Measurements from ENCODE around the gene NRAS. TPM values are rescaled to one million over a fixed set of nuclear protein-coding genes. Genes with fewer than 3 reads are reported as not detected.
"Not testable (repeated sequence)": the region's sequence is repeated elsewhere in the genome, so short reads cannot be mapped to it uniquely, and the experiment has no call there.

Gene NRAS
- total RNA-seq, 2 experiments from 2014 or later = 28.9 to 30.4 TPM

- Histone ChIP-seq H3K27ac (ENCODE audit: low read depth in 1 of 2, low read length in 2 of 2) (peak overlapping the region; percentile 99 to 100), H3K4me1 (ENCODE audit: insufficient read depth, low read length) (peaks cover 34% of the 10 kb centered on the region), H3K36me3 (ENCODE audit: insufficient read depth, low read length) (no peaks in the 10 kb centered on the region), H3K4me3 (ENCODE audit: low read length) (peak overlapping the region; percentile 84), H3K27me3 (ENCODE audit: control insufficient read depth in 1 of 2, insufficient read depth in 2 of 2, low read length in 2 of 2) (no peaks in the 10 kb centered on the region), H3K9me3 (ENCODE audit: control insufficient read depth in 1 of 2, insufficient read depth in 1 of 2, low read length in 2 of 2) (no peaks in the 10 kb centered on the region)
- ATAC-seq (ENCODE audit: poor library complexity) (no peak), DNase-seq (peak in 2 of 14 experiments; percentile 17 to 55)
- TF ChIP-seq CTCF (IDR thresholded peaks at IDR 0.05) = no peak
- peak overlapping the region; percentile 99 for H3K4me3 Mint-ChIP-seq
- H3K9me3 Mint-ChIP-seq = peaks cover 2% of the 10 kb centered on the region
- peak overlapping the region; percentile 98 for H3K27ac Mint-ChIP-seq
- H3K4me1 Mint-ChIP-seq (ENCODE audit: low read depth) = peaks cover 72% of the 10 kb centered on the region
- H3K27me3 Mint-ChIP-seq = no peaks in the 10 kb centered on the region
- intact Hi-C loops (cut with DNase I, micrococcal nuclease) = loop anchor here in 1 of 2 experiments (2.0 to 10.0 kb wide), 4 partner anchors 39 to 941 kb away; partner anchors contain the start of genes DENND2C, NRAS and RSBN1
- POLR2A ChIA-PET = interaction anchor here (0.7 to 3.8 kb wide), 6 partner anchors 9 to 40 kb away, joined by 3 to 39 read pairs (median 8); partner anchors contain the start of genes NRAS and SIKE1
- peaks cover 40% of the 10 kb centered on the region for H3K36me3 Mint-ChIP-seq (ENCODE audit: low read depth)
- CTCF ChIA-PET = interaction anchor here (1.4 kb wide), 1 partner anchor 24 kb away, joined by 5 read pairs; the partner anchor contains the start of gene SIKE1
Measured at GRCh38 chr1:114756009-114756892, 39.7 kb upstream of the NRAS start.

- DNase-seq (no peak), ATAC-seq (ENCODE audit: poor library complexity) (no peak)
- H3K27ac Mint-ChIP-seq = peak overlapping the region; percentile 98
- Histone ChIP-seq H3K4me1 (ENCODE audit: insufficient read depth, low read length) (peaks cover 38% of the 10 kb centered on the region), H3K27me3 (ENCODE audit: control insufficient read depth in 1 of 2, insufficient read depth in 2 of 2, low read length in 2 of 2) (no peaks in the 10 kb centered on the region), H3K4me3 (ENCODE audit: low read length) (peak overlapping the region; percentile 84), H3K36me3 (ENCODE audit: insufficient read depth, low read length) (peaks cover 2% of the 10 kb centered on the region), H3K27ac (ENCODE audit: low read depth in 1 of 2, low read length in 2 of 2) (peak overlapping the region; percentile 20 to 42), H3K9me3 (ENCODE audit: control insufficient read depth in 1 of 2, insufficient read depth in 1 of 2, low read length in 2 of 2) (no peaks in the 10 kb centered on the region)
- no peaks in the 10 kb centered on the region for H3K27me3 Mint-ChIP-seq
- peaks cover 49% of the 10 kb centered on the region for H3K36me3 Mint-ChIP-seq (ENCODE audit: low read depth)
- peaks cover 2% of the 10 kb centered on the region for H3K9me3 Mint-ChIP-seq
- peak overlapping the region; percentile 99 for H3K4me3 Mint-ChIP-seq
- ChIA-PET POLR2A (interaction anchor here (1.1 to 3.8 kb wide), 4 partner anchors 10 to 39 kb away, joined by 3 to 39 read pairs (median 19); partner anchors contain the start of genes NRAS and SIKE1), CTCF (no interaction called here)
- peaks cover 82% of the 10 kb centered on the region for H3K4me1 Mint-ChIP-seq (ENCODE audit: low read depth)
- intact Hi-C loops (cut with DNase I, micrococcal nuclease) = loop anchor here (2.0 to 10.0 kb wide), 4 partner anchors 14 to 940 kb away; partner anchors contain the start of genes DENND2C (in 1 of the 2) and RSBN1 (in 1 of the 2)
- no peak for TF ChIP-seq CTCF (IDR thresholded peaks at IDR 0.05)
Measured at GRCh38 chr1:114755006-114755931, 38.7 kb upstream of the NRAS start.

GRCh38 chr1:114753702-114754101 lies 37.1 kb upstream of the NRAS start:
- ATAC-seq (ENCODE audit: poor library complexity); H3K9me3 Mint-ChIP-seq; H3K27me3 Mint-ChIP-seq; H3K27me3 ChIP-seq (ENCODE audit: control insufficient read depth in 1 of 2, insufficient read depth in 2 of 2, low read length in 2 of 2); H3K27ac ChIP-seq (ENCODE audit: low read depth in 1 of 2, low read length in 2 of 2); DNase-seq; H3K9me3 ChIP-seq (ENCODE audit: control insufficient read depth in 1 of 2, insufficient read depth in 1 of 2, low read length in 2 of 2): not testable (repeated sequence)
- peak overlapping the region; percentile 98 for H3K27ac Mint-ChIP-seq
- Histone ChIP-seq H3K4me1 (ENCODE audit: insufficient read depth, low read length) (peaks cover 38% of the 10 kb centered on the region), H3K4me3 (ENCODE audit: low read length) (peak overlapping the region; percentile 1), H3K36me3 (ENCODE audit: insufficient read depth, low read length) (peaks cover 17% of the 10 kb centered on the region)
- H3K36me3 Mint-ChIP-seq (ENCODE audit: low read depth) = peaks cover 65% of the 10 kb centered on the region
- CTCF ChIA-PET = interaction anchor here (0.5 to 1.0 kb wide), 2 partner anchors 13 to 242 kb away, joined by 3 read pairs; no protein-coding TSS in a partner anchor
- POLR2A ChIA-PET = interaction anchor here (1.1 to 1.2 kb wide), 3 partner anchors 27 to 242 kb away, joined by 3 to 8 read pairs (median 3); partner anchors contain the start of genes NRAS, SIKE1 and TRIM33
- H3K4me1 Mint-ChIP-seq (ENCODE audit: low read depth) = peaks cover 98% of the 10 kb centered on the region
- intact Hi-C loops (cut with DNase I, micrococcal nuclease) = loop anchor here (2.0 to 10.0 kb wide), 3 partner anchors 13 to 939 kb away; partner anchors contain the start of gene RSBN1 (in 1 of the 2)
- peak overlapping the region; percentile 99 for H3K4me3 Mint-ChIP-seq
